HuH-7 (cell line): ENCODE results near the gene TMEM183A.
A peak's percentile ranks its signal among the peaks of the same experiment; 100 is the strongest.
"Not testable (repeated sequence)": the region's sequence is repeated elsewhere in the genome, so short reads cannot be mapped to it uniquely, and the experiment has no call there.

Experiments used
- DNase-seq: peaks from one replicate; pipeline ENCODE4 v3.0.0; 2011; ENCODE audit warnings: low spot score

TMEM183A gene, protein sequence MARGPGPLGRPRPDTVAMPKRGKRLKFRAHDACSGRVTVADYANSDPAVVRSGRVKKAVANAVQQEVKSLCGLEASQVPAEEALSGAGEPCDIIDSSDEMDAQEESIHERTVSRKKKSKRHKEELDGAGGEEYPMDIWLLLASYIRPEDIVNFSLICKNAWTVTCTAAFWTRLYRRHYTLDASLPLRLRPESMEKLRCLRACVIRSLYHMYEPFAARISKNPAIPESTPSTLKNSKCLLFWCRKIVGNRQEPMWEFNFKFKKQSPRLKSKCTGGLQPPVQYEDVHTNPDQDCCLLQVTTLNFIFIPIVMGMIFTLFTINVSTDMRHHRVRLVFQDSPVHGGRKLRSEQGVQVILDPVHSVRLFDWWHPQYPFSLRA

DNA sequence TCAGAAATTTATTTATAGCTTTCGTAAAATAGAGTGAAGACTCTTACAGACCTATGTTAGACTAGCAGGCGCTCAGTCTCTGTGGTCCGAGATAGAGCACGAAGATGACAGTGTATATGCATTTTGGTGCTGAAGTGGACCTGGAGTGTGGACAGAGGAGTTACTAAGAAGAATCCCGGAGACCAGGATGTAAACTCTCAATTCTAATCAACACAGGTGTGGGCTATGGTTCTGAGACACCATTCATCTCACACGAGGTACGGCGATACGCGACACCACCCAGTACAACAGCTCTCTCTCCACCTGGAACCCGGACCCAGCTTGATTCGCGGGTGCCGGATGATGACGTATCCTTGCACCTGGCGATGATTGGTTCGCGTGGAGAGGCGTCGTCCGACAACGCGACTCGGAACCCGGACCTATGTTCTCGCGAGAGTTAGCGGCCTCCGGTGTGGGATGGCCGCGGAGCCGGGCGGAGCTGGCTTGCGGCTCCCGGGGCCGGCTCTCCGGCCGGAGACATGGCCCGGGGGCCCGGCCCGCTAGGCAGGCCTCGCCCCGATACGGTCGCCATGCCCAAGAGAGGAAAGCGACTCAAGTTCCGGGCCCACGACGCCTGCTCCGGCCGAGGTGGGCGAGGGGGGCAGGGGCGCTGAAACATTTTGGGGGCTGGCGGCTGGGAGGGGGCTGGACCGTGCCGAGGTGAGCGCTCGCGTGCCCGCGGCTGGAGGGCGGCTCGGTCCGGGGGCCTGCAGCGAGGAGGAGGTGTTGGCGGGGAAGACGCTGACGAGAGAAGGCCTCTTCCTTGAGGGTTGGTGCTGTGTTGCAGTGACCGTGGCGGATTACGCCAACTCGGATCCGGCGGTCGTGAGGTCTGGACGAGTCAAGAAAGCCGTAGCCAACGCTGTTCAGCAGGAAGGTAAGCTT lies at the start of gene TMEM183A:
TMEM183A (plus strand) TSS at position 427 of the 924 bp plus-strand sequence; CDS start at position 519, 92 bp downstream.
- DNase-seq: peak; percentile 89

DNA sequence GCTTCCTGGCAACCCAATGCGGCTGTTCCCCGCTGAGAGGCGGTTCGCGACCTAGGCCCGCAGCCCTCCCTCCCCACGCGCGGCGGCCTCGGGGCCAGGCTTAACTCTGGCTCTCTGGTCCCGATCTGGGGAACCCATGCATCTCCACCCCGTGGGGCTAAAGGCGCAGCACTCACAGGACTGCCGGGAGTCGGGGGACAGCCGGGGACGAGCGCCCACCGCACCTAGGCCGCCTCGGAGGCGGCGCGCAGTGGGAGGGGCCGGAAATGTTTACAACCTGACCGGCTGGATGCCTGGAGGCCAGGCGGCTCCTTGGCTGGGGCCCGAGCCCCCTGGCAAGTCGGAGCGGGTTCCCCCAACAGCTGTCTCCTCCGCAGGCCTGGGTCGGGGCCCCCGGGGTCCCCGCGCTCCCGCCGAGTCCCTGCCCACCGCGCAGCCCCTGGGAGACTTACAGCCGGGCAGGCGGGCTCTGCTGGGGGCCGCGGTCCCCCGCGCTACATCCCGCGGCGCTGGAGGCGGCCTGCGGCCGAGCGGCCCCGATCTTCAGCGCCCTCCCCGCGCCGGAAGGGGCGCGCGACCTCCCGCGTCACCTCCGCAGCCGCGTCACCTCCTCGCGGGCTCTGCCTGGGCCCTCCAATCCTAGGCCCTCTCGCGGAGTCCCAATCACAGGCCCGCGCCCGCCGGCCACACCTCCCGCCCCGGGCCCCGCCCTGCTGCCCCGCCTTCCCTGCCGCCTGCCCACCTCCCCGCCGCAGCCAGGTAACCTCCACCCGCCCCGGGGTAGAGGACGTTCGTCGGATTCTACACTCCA lies 49.2 kb upstream of the TMEM183A start, which contains the start of gene ADIPOR1:
ADIPOR1 (minus strand) TSS at position 580 of the 811 bp plus-strand sequence. CDS start 7,242 bp downstream, outside the sequence.
- peak; percentile 97 for DNase-seq

DNA sequence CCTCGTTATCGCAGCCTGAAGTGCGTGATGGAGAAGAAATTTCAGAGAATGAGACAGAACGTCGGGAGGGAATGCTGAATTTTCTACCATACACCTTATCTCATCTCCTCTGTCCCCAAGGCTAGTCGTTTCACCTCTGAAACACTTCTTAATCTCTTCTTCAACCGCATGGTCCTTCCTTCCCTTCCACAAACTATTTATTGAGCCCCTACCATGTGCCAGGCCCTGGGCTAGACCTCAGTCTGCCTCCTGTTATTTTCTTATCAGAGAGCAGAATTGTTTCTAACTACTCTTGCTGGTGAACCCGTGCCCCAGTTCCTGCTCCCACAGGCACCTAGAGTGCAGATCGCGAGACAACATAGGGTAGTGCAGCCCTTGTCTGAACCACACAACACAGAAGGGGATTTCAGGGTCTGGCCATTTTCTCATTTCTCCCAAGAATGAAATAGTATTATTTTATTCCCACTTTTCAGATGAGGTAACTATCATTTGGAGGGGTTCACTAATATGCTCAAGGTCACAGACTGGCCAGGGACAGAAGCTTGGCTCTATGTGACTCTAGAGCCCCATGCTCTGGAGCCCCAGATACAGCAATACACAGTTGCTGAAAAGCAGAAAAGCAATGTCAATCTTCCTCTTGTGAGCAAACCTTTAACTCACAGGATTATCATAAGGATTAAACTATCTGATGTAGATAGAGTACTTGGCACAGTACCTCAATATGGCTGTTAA lies 48.5 kb upstream of the TMEM183A start:
- DNase-seq: peak; percentile 35

DNA sequence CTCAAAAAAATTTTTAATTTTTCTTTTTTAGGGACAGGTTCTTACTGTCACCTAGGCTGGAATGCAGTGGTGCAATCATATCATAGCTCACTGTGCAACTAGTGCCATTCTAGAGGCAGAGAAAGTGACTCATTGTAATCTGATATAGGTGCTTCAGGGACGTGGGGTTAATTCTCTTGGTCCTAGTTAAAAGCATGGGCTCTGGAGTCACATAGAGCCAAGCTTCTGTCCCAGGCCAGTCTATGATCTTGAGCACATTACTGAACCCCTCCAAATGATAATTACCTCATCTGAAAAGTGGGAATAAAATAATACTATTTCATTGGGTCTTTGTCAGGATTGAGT lies 47.9 kb upstream of the TMEM183A start:
- DNase-seq: peak; percentile 70

DNA sequence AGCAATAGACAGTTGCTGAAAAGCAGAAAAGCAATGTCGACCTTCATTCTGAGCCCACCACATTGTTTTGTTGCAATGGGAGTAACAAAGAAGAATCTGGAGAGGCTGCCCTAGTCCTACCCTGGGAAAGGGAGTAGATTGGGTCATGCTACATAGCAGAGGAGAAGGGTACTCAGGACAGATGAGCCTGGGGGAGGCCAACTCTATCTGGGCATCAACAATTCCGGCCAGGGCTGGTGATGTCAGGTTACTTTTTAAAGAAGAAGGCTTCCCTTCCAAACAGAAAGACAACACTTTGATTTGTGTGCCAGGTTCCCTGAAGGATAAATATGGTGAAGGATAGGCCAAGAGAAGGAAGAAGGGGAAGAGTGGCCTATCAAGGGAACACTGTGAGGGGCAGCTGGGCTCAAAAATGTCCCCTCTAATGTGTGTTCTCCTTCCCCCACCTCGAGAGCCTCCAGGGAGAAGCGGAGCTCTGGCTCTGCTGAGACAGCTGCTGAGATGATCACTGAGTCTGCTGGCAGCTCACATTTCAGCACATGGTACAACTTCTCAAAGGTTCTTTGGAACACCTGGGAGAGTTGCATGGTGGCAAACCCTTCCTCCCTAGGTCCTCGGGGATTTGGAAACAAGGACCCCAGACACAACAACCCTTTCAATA lies 45.8 kb upstream of the TMEM183A start:
- no peak for DNase-seq

DNA sequence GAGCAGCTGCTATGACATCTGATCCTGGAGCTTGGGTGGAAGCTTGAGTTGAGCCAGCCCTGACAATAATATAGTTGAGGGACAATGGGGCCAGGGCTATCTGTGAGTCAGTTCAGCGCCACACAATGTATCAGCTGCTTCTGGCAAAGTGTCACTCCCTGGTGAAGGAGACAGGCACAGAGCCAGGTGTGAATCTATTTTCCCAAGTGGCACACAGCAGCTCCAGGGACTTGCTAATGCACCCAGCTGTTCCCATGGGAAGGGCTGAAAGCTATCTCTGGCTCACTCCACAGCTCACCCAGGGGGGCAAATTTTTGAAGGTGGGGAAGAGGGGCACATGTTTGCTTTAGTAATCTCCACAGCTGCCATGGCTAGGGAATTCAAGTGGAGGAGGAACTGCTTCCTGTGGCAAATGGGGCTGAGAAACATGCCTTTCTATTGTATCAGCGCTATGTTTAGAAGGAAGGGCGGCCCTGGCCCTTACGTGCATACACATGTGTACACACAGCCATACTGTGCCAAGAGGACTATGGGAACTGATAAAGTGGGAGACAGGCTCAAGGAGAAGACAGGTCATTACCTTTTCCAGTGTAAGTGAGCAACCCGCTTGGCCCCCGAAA lies 42.3 kb upstream of the TMEM183A start:
- no peak for DNase-seq

DNA sequence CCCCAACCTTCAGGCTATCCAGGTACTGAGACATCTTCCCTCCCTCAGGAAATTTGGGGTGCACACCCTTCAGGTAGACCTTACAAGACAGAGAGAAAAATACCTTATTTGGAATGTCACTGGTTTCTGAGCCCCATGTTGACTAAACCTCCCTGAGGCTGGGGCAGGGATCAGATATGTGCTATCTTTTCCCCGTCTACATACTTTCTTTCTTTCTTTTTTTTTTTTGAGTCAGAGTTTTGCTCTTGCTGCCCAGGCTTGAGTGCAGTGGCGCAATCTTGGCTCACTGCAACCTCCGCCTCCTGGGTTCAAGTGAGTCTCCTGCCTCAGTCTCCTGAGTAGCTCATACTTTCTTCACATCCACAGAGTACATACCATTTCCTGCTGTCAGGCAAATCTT lies 41.8 kb upstream of the TMEM183A start:
- DNase-seq: no peak

DNA sequence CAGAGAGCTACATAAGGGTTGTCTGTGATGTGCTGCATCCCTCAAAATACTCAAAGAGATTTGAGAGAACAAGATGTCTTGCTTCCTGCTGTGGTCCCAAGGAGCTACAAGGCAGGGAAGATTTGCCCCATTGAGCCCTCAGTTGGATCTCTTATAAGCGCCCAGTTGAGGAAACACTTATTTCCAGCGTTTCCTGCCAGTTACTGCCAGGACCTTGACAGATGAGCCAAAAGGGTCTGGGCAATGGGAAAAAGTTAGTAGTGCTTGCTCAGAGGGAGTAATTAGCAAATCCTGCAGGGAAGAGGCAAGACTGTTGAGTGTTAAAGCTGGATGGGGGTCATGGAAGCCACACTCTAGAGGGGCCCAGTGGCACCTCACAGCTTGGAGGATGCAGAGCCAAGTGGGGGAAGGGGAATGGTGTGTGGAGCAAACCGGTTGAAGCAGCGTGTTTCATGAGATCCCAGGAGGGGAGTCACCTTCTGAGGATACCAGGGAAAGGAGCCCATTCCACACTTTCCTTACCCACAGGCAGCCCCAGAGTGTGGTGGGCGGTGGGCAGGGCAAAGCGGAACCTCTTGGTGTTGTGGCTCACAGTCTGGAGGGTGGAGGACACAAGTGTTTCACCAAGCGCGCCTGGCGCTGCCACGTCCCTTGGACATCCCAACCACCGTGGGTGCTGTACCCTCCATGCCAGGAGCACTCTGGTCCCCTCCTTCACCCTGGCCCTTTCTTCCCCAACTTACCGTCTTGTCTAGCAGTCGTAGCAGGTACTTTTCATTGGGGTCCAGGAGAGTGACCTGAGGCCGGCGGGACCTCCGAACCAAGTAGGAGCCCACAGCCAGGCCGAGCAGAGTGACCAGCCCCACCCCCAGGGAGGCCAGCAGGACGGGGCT lies 40.9 kb upstream of the TMEM183A start:
- DNase-seq: no peak

DNA sequence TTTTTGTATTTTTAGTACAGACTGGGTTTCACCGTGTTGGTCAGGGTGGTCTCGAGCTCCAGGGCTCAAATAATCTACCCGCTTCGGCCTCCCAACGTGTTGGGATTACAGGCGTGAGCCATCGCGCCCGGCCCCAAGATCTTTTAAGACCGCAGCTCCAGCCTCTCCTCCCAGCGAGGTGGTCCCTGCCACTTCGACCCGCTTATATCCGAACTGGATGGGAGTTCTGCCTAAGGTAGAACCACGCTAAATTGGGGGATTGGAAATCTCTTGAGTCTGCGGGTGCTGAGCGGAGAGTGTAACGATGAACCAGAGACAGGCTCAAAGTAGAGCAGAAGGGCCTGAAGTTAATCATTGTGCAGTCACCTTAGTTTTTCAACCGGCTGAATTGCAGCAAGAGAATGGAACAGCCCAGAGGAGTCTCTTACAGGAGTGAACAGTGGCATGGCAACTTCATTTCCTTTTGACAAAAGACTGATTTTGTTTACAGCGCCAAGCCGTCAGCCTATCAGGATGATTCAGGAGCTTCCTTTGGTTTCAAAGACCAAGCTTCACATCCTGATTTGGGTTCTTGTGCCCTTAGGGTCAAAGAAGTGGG lies 39.4 kb upstream of the TMEM183A start:
- DNase-seq: peak; percentile 53

DNA sequence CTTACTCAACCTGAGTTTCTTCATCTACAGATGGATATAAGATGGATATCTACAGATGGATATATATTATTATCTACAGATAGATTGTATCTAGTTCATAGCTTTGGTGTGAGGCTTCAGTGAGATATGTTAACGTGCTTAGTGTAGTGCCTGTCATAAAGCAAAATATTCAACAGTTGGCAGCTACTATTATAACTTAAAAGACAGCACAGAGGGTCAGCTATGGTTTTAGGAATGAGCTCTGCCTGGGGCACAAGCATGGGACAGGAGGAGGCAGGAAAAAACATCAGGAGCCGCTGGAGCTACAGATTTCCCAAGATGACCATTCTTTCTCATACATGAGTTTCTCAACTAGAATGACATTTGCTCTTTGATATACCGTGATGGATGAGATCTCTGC lies 38.8 kb upstream of the TMEM183A start:
- no peak for DNase-seq

DNA sequence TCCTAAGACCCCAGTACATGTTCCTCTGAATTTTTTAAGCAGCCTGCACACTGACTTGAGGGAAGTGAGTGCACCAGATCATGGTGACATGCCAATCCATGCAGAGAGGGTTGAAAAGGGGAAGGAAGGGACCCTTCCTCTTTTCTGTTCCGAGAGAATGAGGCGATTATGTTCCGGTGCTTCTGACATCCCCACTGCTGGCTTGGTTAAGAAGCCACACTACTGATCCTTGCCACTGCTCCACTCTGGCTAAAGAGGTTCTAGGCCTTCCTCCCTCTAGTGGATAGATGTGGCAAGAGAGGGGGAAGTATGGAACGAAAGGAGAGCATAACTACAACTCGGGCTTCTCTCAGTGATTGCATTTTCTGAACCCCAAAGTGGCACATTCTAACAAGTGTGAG lies 38.3 kb upstream of the TMEM183A start:
- peak; percentile 80 for DNase-seq

DNA sequence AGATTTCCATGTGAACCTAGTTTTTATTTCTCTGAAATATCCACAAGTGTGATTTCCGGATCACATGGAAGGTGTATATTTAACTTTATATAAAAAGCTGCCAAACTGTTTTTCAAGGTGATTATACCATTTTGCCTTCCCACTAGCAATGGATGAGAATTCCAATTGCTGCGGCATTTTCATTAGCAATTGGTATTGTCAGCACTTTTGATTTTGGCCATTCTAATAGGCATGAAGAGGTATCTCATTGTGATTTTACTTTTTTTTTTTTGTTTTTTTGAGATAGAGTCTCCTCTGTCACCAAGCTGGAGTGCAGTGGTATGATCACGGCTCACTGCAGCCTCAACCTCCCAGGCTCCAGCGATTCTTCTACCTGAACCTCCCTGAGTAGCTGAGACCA lies 35.1 kb upstream of the TMEM183A start:
- DNase-seq: no peak

DNA sequence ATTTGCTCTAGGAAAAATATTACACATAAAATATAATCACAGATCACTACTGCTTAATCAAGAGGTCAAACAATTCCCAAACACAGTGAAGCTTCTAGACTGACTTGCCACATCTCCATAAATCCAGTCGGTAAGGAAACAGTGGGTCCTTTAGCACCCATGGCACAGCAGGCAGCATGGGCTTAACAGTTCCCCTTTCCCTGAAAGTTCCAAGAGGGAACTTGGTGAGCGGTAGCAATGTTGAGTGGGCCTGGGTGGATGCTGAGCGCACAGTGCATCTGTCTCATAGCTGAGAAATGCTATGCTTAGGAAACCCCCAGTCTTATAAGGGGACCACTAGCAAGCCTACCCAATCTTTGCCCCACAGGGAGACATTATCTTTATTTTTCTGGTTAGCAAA lies 32.3 kb upstream of the TMEM183A start:
- DNase-seq: no peak

DNA sequence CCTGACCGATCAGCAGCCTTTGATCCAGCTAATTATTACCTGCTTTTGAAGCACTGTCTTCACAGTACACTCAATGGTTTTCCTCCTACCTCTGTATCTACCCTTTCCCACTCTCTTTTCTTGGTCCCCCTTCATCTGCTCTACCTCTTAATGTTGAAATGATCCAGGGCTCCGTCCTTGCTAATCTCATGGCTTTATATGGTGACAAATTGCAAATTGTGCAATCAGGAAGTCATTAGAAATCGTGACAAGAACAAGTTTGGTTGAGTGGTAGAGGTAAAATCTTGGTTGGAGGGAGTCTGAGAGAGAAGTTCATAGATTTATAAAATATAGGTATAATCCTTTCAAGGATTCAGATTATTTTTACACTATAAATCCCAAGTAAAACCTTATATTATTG lies 30.5 kb upstream of the TMEM183A start:
- DNase-seq: no peak

DNA sequence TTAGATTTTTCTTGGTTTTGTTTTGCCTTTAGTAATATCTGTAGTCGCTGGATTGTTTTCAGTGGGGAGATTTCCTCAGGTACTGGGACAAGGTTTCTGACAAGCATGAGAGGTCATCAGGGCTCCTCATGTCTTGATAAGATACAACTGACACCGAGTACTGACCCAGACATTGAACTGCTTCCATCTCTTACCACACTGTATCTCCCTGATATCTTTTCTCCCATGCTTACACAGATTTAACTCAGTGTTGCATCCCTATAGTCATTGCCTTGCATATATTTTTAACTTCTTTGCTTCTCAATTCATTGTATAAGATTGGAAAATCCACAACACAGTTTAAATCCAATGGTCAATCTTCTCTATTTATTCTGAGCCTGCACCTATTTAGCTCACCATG lies 27.7 kb upstream of the TMEM183A start:
- DNase-seq: no peak

DNA sequence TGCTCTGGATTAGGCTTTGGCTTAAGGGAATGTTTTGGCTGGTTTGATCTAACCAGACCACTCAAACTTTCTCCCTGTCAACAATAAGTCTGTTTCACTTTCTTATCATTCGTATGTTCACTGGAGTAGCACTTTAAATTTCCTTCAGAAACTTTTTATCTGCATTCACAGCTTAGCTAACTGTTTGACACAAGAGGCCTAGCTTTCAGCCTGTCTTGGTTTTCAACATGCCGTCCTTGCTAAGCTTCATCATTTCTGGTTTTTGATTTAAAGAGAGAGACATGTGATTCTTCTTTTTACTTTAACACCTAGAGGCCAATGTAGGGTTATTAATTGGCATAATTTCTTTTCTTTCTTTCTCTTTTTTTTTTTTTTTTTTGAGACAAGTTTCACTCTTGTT lies 25.2 kb upstream of the TMEM183A start:
- no peak for DNase-seq

DNA sequence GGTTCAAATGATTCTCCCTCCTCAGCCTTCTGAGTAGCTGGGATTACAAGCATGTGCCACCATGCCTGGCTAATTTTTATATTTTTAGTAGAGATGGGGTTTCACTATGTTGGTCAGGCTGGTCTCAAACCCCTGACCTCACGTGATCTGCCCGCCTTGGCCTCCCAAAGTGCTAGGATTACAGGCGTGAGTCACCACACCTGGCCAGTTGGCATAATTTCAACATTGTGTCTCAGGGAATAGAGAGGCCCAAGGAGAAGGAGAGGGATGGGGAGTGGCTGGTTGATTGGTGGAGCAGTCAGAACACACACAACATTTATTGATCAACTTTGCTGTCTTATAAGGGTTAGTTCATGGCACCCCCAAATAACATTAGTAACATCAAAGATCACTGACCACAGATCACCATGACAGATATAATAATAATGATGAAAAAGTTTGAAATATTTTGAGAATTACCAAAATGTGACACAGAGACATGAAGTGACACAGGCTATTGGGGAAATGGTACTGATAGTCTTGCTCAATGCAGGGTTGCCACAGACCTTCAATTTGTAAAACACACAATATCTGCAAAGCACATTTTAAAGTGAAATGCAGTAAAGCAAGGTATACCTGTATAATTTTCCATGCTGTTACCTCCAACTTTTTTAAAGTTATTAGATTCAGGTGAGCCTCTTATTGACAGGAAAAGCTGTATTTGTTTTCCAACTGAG lies 24.3 kb upstream of the TMEM183A start:
- DNase-seq: no peak

DNA sequence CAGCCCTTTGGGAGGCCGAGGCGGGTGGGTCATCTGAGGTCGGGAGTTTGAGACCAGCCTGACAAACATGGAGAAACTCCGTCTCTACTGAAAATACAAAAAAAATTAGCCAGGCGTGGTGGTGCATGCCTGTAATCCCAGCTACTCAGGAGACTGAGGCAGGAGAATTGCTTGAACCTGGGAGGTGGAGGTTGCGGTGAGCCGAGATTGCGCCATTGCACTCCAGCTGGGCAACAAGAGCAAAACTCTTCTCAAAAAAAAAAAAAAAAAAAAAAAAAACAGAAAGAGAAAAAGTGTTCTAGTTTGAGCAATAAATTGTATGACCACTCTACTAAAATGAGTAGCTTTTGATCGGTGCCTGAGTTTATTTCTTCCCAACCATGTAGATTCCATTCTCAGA lies 21.1 kb upstream of the TMEM183A start:
- DNase-seq: not testable (repeated sequence)
